Left lung (tissue), 10 donors: ENCODE results near the gene ITPR2. TPM values are rescaled to one million over a fixed set of nuclear protein-coding genes. Genes with fewer than 3 reads are reported as not detected.

Source experiments
- ATAC-seq: fragments of 200-7000 bp; cut with Tn5 transposase; one replicate; pipeline ENCODE4 v1.9.1; 2020; ENCODE audit warnings: moderate library complexity
- DNase-seq, 4 donors: peaks; one replicate each; pipeline ENCODE4 v3.0.0-alpha.2; 2013 to 2020
- H3K27ac ChIP-seq, 2 donors: fragments of 200-600 bp; sonication (generic) in 1 of 2; one replicate each; pipeline versions ENCODE4 v1.5.0 to v1.8.0; 2020 to 2021
- H3K27me3 ChIP-seq, 2 donors: fragments of 200-600 bp; sonication (generic) in 1 of 2; one replicate each; pipeline versions ENCODE4 v1.5.0 to v1.8.0; 2020 to 2021
- H3K36me3 ChIP-seq, 2 donors: fragments of 200-600 bp; sonication (generic) in 1 of 2; one replicate each; pipeline versions ENCODE4 v1.5.0 to v1.8.0; 2020 to 2021
- H3K4me1 ChIP-seq, 2 donors: fragments of 200-600 bp; one replicate each; pipeline ENCODE4 v1.8.0; 2021
- H3K4me3 ChIP-seq, 2 donors: fragments of 200-600 bp; sonication (generic) in 1 of 2; one replicate each; pipeline versions ENCODE4 v1.5.0 to v1.8.0; 2020 to 2021; ENCODE audit warnings: mild to moderate bottlenecking in 1 of 2
- H3K9me3 ChIP-seq, 2 donors: fragments of 200-600 bp; sonication (generic) in 1 of 2; one replicate each; pipeline versions ENCODE4 v1.5.0 to v1.8.0; 2020 to 2021
- CTCF ChIP-seq, 2 donors: fragments of 200-600 bp; sonication (generic) in 1 of 2; IDR thresholded peaks; one replicate each; pipeline versions ENCODE4 v1.5.0 to v1.8.0; 2021; ENCODE audit warnings: antibody characterized with exemption in 2 of 2
- intact Hi-C, 2 donors: fragments of 100-400 bp; cut with DNase I; formaldehyde crosslinking; loops; one replicate each; pipeline versions ENCODE4 v1.11.2 to v1.14.2; 2022
- polyA plus RNA-seq, 6 donors: library from polyadenylated mRNA; unstranded; fragments of 120-200 nt; gene quantifications; one replicate each; pipeline ENCODE4 v1.2.1, GENCODE V29; 2013; ENCODE audit not compliant: insufficient read length in 6 of 6
- total RNA-seq, 2 donors: library from RNA; stranded (reverse); fragmentation: NEBNext Ultra II Directional; extraction: Animal tissue kit (Norgen Biotek cat#: 25700); gene quantifications; one replicate each; pipeline ENCODE4 v1.2.1, GENCODE V29; 2021
- donor health status: DM: no; HTN: yes; CAD: no.
- donor health status: DM: no; HTN: no; CAD: no.

Gene ITPR2
- total and polyA plus RNA-seq, 8 donors = 5.5 to 67.8 (median 7.5) TPM

DNA sequence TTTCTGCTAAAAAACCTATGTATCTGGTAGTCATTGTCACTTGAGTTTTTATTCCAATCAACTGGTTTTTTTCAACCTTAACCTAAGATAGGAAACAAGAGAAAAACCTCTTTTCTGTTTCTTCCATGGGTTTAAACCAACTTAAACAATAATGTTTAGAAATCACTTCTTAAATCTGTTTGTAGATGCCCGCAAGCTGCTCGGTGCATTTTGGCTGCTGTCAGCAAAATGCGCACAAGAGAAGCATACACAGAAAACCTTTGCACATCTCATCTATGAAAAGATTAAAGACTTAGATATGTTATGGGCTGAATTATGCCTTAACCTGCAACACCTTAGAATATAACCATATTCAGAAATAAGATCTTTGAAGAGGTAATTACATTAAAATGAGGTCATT lies 299.8 kb downstream of the ITPR2 start:
- Histone ChIP-seq H3K9me3 (no peaks in the 10 kb centered on the region), H3K4me3 (no peak overlapping the region), H3K27me3 (no peaks in the 10 kb centered on the region), H3K27ac (no peak overlapping the region), H3K36me3 (no peaks in the 10 kb centered on the region), H3K4me1 (no peaks in the 10 kb centered on the region)
- ATAC-seq = no peak
- no peak for TF ChIP-seq CTCF (IDR thresholded peaks at IDR 0.05)
- DNase-seq = peak in 1 of 4 donors; percentile 26
- intact Hi-C loops = no loop called here

DNA sequence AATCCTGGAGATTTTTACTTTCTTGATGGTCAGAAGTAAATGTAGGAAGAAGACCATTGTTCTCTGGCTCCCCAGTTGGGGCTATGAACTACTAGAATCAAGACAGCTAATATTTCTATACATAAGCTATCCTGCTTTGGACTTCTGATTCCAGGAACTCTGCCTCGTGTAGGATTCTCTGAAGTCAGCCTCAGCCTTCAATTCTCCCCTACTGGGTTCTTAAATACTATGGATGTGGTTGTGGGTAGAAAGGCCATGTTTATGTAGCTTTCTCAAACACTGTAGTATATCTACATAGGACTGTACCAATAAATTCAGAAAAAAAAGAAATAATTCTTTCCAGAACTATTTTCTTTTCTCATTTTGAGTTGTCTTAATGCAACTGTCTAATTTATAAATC lies 302.5 kb downstream of the ITPR2 start:
- peaks cover 0 to 6% of the 10 kb centered on the region in 2 donors for H3K9me3 ChIP-seq
- H3K4me1 ChIP-seq = no peaks in the 10 kb centered on the region
- no peak for ATAC-seq
- H3K27me3 ChIP-seq = no peaks in the 10 kb centered on the region
- no peak for DNase-seq
- no peak for TF ChIP-seq CTCF (IDR thresholded peaks at IDR 0.05)
- no peak overlapping the region for H3K27ac ChIP-seq
- intact Hi-C loops = no loop called here
- H3K4me3 ChIP-seq = no peak overlapping the region
- no peaks in the 10 kb centered on the region for H3K36me3 ChIP-seq

DNA sequence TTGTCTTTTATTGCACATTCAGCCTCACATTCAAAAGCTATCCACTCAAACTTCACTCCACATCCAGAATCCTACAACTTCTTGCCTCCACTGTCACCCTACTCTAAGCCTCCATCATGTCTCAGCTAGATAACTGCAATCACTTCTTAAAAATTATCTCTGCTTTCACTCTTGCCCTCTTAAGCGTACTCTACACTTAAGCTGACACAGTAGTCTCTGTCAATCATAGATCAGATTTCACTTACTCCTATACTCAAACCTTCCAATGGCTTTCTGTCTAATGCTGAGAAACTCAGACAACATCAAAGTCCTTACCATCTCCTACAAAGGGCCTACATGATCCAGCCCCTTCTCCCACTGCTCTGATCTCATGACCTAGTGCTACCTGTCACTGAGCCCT lies 304.1 kb downstream of the ITPR2 start:
- peaks cover 0 to 14% of the 10 kb centered on the region in 2 donors for H3K9me3 ChIP-seq
- TF ChIP-seq CTCF (IDR thresholded peaks at IDR 0.05) = no peak
- no peaks in the 10 kb centered on the region for H3K27me3 ChIP-seq
- no peak for DNase-seq
- peaks cover 0 to 4% of the 10 kb centered on the region in 2 donors for H3K4me1 ChIP-seq
- intact Hi-C loops = no loop called here
- H3K4me3 ChIP-seq = no peak overlapping the region
- no peak overlapping the region for H3K27ac ChIP-seq
- no peaks in the 10 kb centered on the region for H3K36me3 ChIP-seq
- no peak for ATAC-seq

- H3K36me3 ChIP-seq = no peaks in the 10 kb centered on the region
- H3K9me3 ChIP-seq = peaks cover 0 to 14% of the 10 kb centered on the region in 2 donors
- intact Hi-C loops = no loop called here
- peaks cover 0 to 15% of the 10 kb centered on the region in 2 donors for H3K4me1 ChIP-seq
- no peak for TF ChIP-seq CTCF (IDR thresholded peaks at IDR 0.05)
- no peak overlapping the region for H3K4me3 ChIP-seq
- DNase-seq (no peak), ATAC-seq (no peak)
- H3K27me3 ChIP-seq = no peaks in the 10 kb centered on the region
- no peak overlapping the region for H3K27ac ChIP-seq
Observed at GRCh38 chr12:26527682-26528081, 305.3 kb downstream of the ITPR2 start.

DNA sequence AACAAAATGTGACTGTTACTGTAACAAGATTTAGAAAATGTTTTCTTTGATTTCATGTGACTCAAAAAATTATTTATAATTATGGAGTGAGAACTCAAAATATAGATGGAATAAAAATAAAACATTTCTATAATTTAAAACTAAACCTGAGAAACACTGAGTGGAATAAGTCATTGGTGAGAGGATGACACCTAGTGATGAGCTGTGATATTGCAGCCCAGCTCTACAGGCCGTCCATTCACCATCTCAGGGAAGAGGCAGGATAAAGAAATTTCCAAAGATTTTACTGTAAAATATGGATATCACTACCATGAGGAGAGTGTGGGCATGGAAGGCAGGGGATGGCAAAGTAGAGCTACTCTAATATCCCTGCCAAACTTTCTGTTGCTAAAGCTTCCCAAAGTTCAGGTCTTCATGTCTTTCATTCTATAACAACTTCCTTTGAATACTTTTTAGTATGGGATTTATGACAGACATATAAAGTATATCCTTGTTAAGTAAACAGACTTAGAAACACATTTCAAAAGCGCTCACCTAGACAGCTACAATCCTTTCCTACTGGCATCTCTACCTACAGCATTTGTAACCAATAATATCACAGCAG lies 308.0 kb downstream of the ITPR2 start:
- intact Hi-C loops = no loop called here
- ATAC-seq = peak; percentile 26
- Histone ChIP-seq H3K4me3 (no peak overlapping the region), H3K4me1 (peaks cover 0 to 15% of the 10 kb centered on the region in 2 donors), H3K27ac (no peak overlapping the region), H3K9me3 (peaks cover 0 to 14% of the 10 kb centered on the region in 2 donors), H3K36me3 (no peaks in the 10 kb centered on the region), H3K27me3 (no peaks in the 10 kb centered on the region)
- TF ChIP-seq CTCF (IDR thresholded peaks at IDR 0.05) = peak; percentile 32 to 73
- DNase-seq = no peak
